ENCODE results near the gene TMEM150C. TPM values are rescaled to one million over a fixed set of nuclear protein-coding genes. Genes with fewer than 3 reads are reported as not detected.

The TMEM150C gene
- total RNA-seq, 1 experiment from 2014 or later, result 1.8 TPM

- intact Hi-C loops (cut with micrococcal nuclease; ENCODE audit: unreplicated experiment) (no loop called here), in situ Hi-C loops (cut with HindIII; ENCODE audit: low pct_unique_long_range_greater_than_20kb, low sequenced_read_pairs) (no loop called here)
- TF ChIP-seq TCF7L2 (IDR thresholded peaks at IDR 0.05; ENCODE audit: low read depth, low read length), result no peak
- no peak for TF ChIP-seq CTCF (IDR thresholded peaks at IDR 0.05)
- ChIA-PET CTCF (no interaction called here), POLR2A (no interaction called here)
- Histone ChIP-seq H3K27me3 (ENCODE audit: control insufficient read depth, insufficient read depth, low read length) (no peaks in the 10 kb centered on the region), H3K9me3 (ENCODE audit: control insufficient read depth, insufficient read depth, low read depth, low read length) (no peaks in the 10 kb centered on the region), H3K36me3 (ENCODE audit: control insufficient read depth, insufficient read depth, low read length) (no peaks in the 10 kb centered on the region), H3K4me1 (ENCODE audit: control insufficient read depth, insufficient read depth, low read length) (no peaks in the 10 kb centered on the region), H3K27ac (ENCODE audit: low read length) (no peak overlapping the region), H3K4me3 (ENCODE audit: low read depth in 2 of 2, low read length in 2 of 2) (no peak overlapping the region)
- ATAC-seq, result no peak
- DNase-seq (ENCODE audit: low read depth, low spot score), result no peak
- no TSS peak for BruUV-seq (replicated peaks)
Observed at GRCh38 chr4:82583897-82584587, 22.3 kb upstream of the TMEM150C start.

- H3K27me3 ChIP-seq (ENCODE audit: control insufficient read depth, insufficient read depth, low read length), result no peaks in the 10 kb centered on the region
- TF ChIP-seq REST (IDR thresholded peaks at IDR 0.05; ENCODE audit: insufficient read depth in 1 of 2, low read depth in 2 of 2, low read length in 1 of 2) (no peak), SIN3A (IDR thresholded peaks at IDR 0.05; ENCODE audit: borderline replicate concordance, insufficient read depth, low read depth, low read length) (no peak), TCF7L2 (IDR thresholded peaks at IDR 0.05; ENCODE audit: low read depth, low read length) (no peak), POLR2AphosphoS5 (IDR thresholded peaks at IDR 0.05; ENCODE audit: low read depth, low read length) (no peak)
- ChIA-PET POLR2A (no interaction called here), CTCF (no interaction called here)
- H3K4me3 ChIP-seq (ENCODE audit: low read depth in 2 of 2, low read length in 2 of 2), result no peak overlapping the region
- no peaks in the 10 kb centered on the region for H3K9me3 ChIP-seq (ENCODE audit: control insufficient read depth, insufficient read depth, low read depth, low read length)
- ATAC-seq, result no peak
- no peaks in the 10 kb centered on the region for H3K4me1 ChIP-seq (ENCODE audit: control insufficient read depth, insufficient read depth, low read length)
- DNase-seq (ENCODE audit: low read depth, low spot score), result no peak
- intact Hi-C loops (cut with micrococcal nuclease; ENCODE audit: unreplicated experiment) (no loop called here), in situ Hi-C loops (cut with HindIII; ENCODE audit: low pct_unique_long_range_greater_than_20kb, low sequenced_read_pairs) (no loop called here)
- BruUV-seq (replicated peaks), result no TSS peak
- no peak overlapping the region for H3K27ac ChIP-seq (ENCODE audit: low read length)
- no peaks in the 10 kb centered on the region for H3K36me3 ChIP-seq (ENCODE audit: control insufficient read depth, insufficient read depth, low read length)
Observed at GRCh38 chr4:82579932-82580331, 18.1 kb upstream of the TMEM150C start.

GRCh38 chr4:82578935-82579334, 17.1 kb upstream of the TMEM150C start:
- H3K36me3 ChIP-seq (ENCODE audit: control insufficient read depth, insufficient read depth, low read length), result no peaks in the 10 kb centered on the region
- ATAC-seq (peak; percentile 60; the same call in 1 of the 2 replicates), DNase-seq (ENCODE audit: low read depth, low spot score) (no peak)
- BruUV-seq (replicated peaks), result no TSS peak
- POLR2A ChIA-PET, result no interaction called here
- H3K27ac ChIP-seq (ENCODE audit: low read length), result no peak overlapping the region
- peak; percentile 8; the same call in 1 of the 2 replicates for TF ChIP-seq CTCF (IDR thresholded peaks at IDR 0.05)
- no peak for TF ChIP-seq TCF7L2 (IDR thresholded peaks at IDR 0.05; ENCODE audit: low read depth, low read length)
- H3K9me3 ChIP-seq (ENCODE audit: control insufficient read depth, insufficient read depth, low read depth, low read length), result no peaks in the 10 kb centered on the region
- H3K27me3 ChIP-seq (ENCODE audit: control insufficient read depth, insufficient read depth, low read length), result no peaks in the 10 kb centered on the region
- intact Hi-C loops (cut with micrococcal nuclease; ENCODE audit: unreplicated experiment) (no loop called here), in situ Hi-C loops (cut with HindIII; ENCODE audit: low pct_unique_long_range_greater_than_20kb, low sequenced_read_pairs) (no loop called here)
- CTCF ChIA-PET, result interaction anchor here (0.7 kb wide), 1 partner anchor 10 kb away, joined by 3 read pairs; no protein-coding TSS in a partner anchor
- H3K4me1 ChIP-seq (ENCODE audit: control insufficient read depth, insufficient read depth, low read length), result no peaks in the 10 kb centered on the region
- H3K4me3 ChIP-seq (ENCODE audit: low read depth in 2 of 2, low read length in 2 of 2), result no peak overlapping the region
